GM20431 (cell line): ENCODE results near the gene NTF3.
"Not testable (repeated sequence)": the region's sequence is repeated elsewhere in the genome, so short reads cannot be mapped to it uniquely, and the experiment has no call there.

Experiments used
- in situ Hi-C: fragments of 300-500 bp; cut with MseI, MboI; formaldehyde crosslinking; loops from one replicate; pipeline ENCODE4 v1.15.0; 2020; ENCODE audit warnings: low sequenced_read_pairs; ENCODE audit not compliant: unreplicated experiment

NTF3 gene

GRCh38 chr12:5524116-5524768, 92.3 kb downstream of the NTF3 start:
- in situ Hi-C loops: no loop called here

DNA sequence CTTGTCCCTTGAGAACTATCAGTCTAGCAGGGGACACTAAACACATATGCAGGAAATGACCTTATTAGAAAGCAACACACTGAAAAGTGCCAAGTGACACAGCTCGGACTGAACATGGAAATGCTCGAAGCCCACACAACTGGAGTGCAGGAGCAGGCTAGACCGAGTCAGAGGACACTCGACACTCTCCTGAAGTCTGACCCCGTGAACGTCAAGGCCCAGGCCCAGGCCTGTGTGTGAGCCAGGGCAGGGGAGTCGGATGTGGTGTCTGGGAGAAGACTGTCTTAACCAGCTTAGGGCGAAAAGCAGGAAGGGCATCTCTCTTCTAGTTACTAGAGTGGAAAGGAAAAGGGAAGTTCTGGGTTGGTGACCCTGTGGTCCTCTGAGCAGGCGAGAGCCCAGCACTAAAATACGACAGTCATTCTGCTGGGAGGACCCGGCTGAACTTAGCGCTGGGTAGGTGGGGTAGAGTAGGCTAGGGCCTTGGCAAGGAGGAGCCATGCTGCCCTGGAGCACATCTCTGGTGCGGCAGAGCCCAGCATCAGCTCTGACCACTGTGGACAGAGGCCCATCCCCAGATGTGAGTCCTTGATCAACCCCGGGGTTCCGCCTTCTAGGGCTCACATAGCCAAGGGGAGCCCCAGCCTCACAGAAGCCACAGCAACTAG, 93.0 kb downstream of the NTF3 start:
- in situ Hi-C loops: no loop called here

DNA sequence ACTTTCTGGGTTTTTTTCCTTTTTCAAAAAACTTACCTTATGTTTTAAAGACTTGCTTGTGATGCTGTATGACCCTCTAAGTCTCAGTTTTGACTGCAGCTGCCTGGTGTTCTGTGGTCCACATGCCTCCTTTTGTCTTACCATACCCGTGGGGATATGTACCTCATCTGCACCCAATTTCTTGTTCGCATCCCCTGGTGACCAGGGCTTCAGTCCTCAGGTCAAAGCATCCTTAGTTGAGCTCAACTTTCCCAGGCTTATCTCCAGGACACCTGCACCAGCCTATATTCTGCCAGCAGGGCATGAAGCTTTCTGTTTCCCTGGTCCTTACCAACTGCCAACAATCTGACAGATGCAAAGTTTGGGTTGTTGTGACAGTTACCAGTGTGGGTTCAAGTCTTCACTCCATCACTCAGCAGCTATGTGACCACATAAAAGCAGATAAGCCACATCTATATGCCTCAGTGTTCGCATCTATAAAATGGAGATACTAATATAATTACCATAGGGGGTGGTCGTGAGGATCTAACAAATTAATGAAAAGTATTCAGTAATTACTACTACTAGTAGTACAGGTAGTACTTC, 94.0 kb downstream of the NTF3 start:
- in situ Hi-C loops: no loop called here

GRCh38 chr12:5533368-5533767, 101.5 kb downstream of the NTF3 start:
- in situ Hi-C loops: no loop called here

DNA sequence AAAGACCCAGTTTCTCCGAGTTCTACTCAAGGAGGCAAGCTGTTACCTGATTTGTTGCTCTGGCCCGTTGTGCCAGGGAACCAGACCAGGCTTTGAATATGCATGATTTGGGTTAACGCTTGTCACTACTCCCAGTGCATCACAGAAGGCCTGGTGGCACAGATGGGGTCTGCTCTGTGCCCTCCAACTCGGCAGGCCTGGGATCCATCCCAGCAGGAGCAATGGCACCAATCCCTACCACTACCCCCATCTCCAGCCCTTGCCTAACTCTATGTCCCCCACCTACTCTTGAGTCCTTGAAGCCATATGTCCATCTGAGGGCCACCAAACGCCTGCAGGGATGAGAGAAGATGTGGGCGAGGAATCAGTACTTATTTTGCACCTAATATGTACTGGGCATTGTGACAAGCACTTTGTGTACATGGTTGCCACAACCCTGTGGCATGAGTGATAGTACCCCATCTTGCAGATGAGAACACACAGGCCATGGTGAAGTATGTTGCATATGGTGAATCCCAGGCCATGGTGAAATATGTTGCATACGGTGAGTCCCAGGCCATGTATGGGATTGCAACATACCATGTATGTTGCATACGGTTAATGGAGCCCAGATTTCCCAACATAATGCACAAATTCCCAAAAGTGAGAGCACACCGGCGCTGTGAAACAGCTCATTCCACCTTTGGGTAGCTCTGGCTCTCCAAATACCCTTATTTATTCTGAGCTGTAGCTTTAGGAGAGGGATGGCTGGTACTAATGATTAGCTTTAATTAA, 102.7 kb downstream of the NTF3 start:
- in situ Hi-C loops: no loop called here

DNA sequence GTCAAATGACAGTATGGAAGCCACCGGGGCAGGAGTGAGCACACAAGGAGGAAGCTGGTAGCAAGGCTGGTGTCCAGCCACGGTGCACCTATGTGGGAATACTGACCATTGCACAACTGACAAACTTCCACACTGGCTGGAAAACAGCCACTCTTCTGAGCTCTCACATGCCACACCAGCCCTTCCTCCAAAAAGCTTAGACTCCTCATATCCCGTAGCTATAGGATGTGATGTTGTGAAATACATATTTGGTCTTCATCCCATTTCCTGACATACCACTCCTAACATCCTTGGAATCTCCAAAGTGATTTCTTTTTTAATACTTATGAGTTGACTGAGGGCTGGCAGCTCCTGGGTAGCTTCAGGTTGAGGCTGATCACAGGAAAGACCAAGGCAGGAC, 103.6 kb downstream of the NTF3 start:
- in situ Hi-C loops: no loop called here

DNA sequence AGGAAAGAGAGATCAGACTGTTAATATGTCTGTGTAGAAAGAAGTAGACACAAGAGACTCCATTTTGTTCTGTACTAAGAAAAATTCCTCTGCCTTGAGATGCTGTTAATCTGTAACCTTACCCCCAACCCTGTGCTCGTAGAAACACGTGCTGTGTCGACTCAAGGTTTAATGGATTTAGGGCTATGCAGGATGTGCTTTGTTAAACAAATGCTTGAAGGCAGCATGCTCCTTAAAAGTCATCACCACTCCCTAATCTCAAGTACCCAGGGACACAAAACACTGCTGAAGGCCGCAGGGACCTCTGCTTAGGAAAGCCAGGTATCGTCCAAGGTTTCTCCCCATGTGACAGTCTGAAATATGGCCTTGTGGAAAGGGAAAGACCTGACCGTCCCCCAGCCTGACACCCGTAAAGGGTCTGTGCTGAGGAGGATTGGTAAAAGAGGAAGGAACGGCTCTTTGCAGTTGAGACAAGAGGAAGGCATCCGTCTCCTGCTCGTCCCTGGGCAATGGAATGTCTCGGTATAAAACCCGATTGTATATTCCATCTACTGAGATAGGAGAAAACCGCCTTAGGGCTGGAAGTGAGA, 105.2 kb downstream of the NTF3 start:
- in situ Hi-C loops: not testable (repeated sequence)

DNA sequence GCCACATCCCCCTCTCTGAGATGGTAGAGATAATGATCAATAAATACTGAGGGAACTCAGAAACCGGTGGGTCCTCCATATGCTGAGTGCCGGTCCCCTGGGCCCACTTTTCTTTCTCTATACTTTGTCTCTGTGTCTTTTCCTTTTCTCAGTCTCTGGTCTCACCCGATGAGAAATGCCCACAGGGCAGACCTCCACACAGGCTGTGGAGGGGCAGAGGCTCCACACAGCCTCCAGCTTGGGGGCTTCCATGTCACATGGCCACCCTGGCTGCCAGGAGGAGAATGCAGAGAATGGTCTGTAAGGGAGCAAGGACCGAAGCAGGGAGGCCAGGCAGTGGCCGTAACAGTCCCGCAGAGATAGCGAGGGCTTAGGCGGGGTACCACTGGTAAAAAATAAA, 105.9 kb downstream of the NTF3 start:
- in situ Hi-C loops: no loop called here
